Activated T-cell treated with anti-CD3 and anti-CD28 coated beads, Interleukin-2, amount 50 U/mL, for 24 hours (primary cell): ENCODE results near the gene TLL2.

Experiments used
- DNase-seq: peaks from one replicate; pipeline ENCODE4 v3.0.0-alpha.2; 2020
- H3K27ac Mint-ChIP-seq: 2 replicates; pipeline ENCODE4 v1.8.0; 2020; ENCODE audit warnings: mild to moderate bottlenecking, mixed read lengths
- H3K27me3 Mint-ChIP-seq: 2 replicates; pipeline ENCODE4 v1.8.0; 2020; ENCODE audit warnings: mixed read lengths
- H3K36me3 Mint-ChIP-seq: 2 replicates; pipeline ENCODE4 v1.8.0; 2020; ENCODE audit warnings: low read depth, mixed read lengths
- H3K4me1 Mint-ChIP-seq: 2 replicates; pipeline ENCODE4 v1.8.0; 2020; ENCODE audit warnings: low read depth, mixed read lengths
- H3K4me3 Mint-ChIP-seq: 2 replicates; pipeline ENCODE4 v1.8.0; 2020; ENCODE audit warnings: mild to moderate bottlenecking, moderate library complexity, mixed read lengths
- H3K9me3 Mint-ChIP-seq: 2 replicates; pipeline ENCODE4 v1.8.0; 2020; ENCODE audit warnings: mixed read lengths

The TLL2 gene

GRCh38 chr10:96439725-96440124 lies 74.0 kb downstream of the TLL2 start:
- Mint-ChIP-seq H3K4me3 (no peak overlapping the region), H3K4me1 (no peaks in the 10 kb centered on the region), H3K27me3 (peaks cover 17% of the 10 kb centered on the region), H3K27ac (no peak overlapping the region), H3K9me3 (peaks cover 4% of the 10 kb centered on the region), H3K36me3 (no peaks in the 10 kb centered on the region)
- no peak for DNase-seq

GRCh38 chr10:96436035-96436434 lies 77.7 kb downstream of the TLL2 start:
- H3K27ac Mint-ChIP-seq: no peak overlapping the region
- H3K4me3 Mint-ChIP-seq: no peak overlapping the region
- H3K4me1 Mint-ChIP-seq: no peaks in the 10 kb centered on the region
- no peak for DNase-seq
- H3K27me3 Mint-ChIP-seq: peaks cover 18% of the 10 kb centered on the region
- peaks cover 4% of the 10 kb centered on the region for H3K9me3 Mint-ChIP-seq
- H3K36me3 Mint-ChIP-seq: no peaks in the 10 kb centered on the region

GRCh38 chr10:96431211-96431970 lies 82.3 kb downstream of the TLL2 start:
- Mint-ChIP-seq H3K27me3 (peaks cover 29% of the 10 kb centered on the region), H3K4me1 (no peaks in the 10 kb centered on the region), H3K27ac (no peak overlapping the region), H3K9me3 (peaks cover 4% of the 10 kb centered on the region), H3K36me3 (no peaks in the 10 kb centered on the region), H3K4me3 (no peak overlapping the region)
- DNase-seq: no peak

- Mint-ChIP-seq H3K9me3 (no peaks in the 10 kb centered on the region), H3K4me3 (no peak overlapping the region), H3K27me3 (peaks cover 33% of the 10 kb centered on the region)
Measured at GRCh38 chr10:96427291-96427690, 86.4 kb downstream of the TLL2 start.

DNA sequence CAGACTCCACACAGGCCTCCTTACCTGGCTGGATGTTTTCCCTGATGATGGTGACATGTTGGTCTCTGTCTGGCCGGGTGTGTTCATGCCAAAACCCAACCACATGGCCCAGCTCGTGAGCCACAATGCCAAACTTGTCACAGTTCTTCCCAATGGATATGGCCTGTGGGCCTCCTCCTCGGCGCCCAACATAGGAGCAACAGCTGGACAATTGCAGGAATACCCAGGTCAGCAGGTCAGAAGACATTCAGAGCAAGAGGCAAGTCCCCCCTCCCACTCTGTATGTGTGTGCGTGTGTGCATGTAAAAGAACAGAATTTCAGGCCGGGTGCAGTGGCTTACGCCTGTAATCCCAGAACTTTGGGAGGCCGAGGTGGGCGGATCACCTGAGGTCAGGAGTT lies 91.2 kb downstream of the TLL2 start:
- Mint-ChIP-seq H3K27me3 (peaks cover 17% of the 10 kb centered on the region), H3K9me3 (no peaks in the 10 kb centered on the region)

More at GRCh38 chr10:96427291-96427690, 86.4 kb downstream of the TLL2 start:
- Mint-ChIP-seq H3K27ac (no peak overlapping the region), H3K36me3 (no peaks in the 10 kb centered on the region), H3K4me1 (no peaks in the 10 kb centered on the region)
- DNase-seq: no peak

GRCh38 chr10:96421995-96422394 lies 91.7 kb downstream of the TLL2 start:
- H3K4me3 Mint-ChIP-seq: no peak overlapping the region
- H3K27me3 Mint-ChIP-seq: peaks cover 13% of the 10 kb centered on the region
- no peaks in the 10 kb centered on the region for H3K36me3 Mint-ChIP-seq
- DNase-seq: no peak
- no peak overlapping the region for H3K27ac Mint-ChIP-seq
- H3K9me3 Mint-ChIP-seq: no peaks in the 10 kb centered on the region
- no peaks in the 10 kb centered on the region for H3K4me1 Mint-ChIP-seq

More for the DNA sequence above, 91.2 kb downstream of the TLL2 start:
- H3K27ac Mint-ChIP-seq: no peak overlapping the region
- H3K4me3 Mint-ChIP-seq: no peak overlapping the region
- no peak for DNase-seq
- H3K4me1 Mint-ChIP-seq: no peaks in the 10 kb centered on the region
- H3K36me3 Mint-ChIP-seq: no peaks in the 10 kb centered on the region

DNA sequence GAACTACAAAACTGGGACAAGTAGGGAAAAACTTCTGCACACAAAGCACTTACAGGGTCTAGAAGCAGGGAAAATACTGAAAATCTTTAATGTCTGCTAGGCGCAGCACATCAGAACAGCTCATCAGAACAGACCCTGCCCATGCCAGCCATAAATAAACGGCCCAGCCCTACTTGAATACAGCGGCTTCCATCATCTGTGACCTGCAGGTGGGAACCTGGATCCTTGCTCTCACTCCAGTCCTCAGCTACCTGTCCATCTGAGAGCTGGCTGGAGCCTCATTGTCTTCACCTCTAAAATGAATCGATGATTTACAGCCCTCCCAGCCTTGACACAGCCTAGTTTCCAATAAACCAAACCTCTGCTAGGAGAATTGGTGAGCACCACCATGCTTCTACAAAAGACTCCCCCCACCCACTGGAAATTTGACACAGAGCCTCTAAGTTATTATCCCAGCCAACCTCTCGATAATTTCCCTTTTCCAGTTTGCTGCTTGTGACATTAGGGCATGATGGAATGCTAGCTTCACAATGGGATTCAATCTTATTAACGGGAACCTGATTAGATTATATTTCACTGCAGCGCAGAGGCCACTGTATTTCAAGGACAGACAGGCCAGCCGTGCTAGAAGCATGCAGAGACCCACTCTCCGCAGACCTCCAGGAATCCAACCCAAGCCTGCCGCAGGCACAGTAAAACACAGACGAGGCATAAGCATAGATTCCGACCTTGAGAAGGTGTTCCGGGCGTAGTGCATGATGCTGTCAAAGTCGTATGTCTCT lies 93.3 kb downstream of the TLL2 start:
- DNase-seq: no peak
- no peaks in the 10 kb centered on the region for H3K36me3 Mint-ChIP-seq
- H3K4me3 Mint-ChIP-seq: no peak overlapping the region
- H3K4me1 Mint-ChIP-seq: no peaks in the 10 kb centered on the region
- H3K9me3 Mint-ChIP-seq: no peaks in the 10 kb centered on the region
- H3K27me3 Mint-ChIP-seq: peaks cover 5% of the 10 kb centered on the region
- no peak overlapping the region for H3K27ac Mint-ChIP-seq

DNA sequence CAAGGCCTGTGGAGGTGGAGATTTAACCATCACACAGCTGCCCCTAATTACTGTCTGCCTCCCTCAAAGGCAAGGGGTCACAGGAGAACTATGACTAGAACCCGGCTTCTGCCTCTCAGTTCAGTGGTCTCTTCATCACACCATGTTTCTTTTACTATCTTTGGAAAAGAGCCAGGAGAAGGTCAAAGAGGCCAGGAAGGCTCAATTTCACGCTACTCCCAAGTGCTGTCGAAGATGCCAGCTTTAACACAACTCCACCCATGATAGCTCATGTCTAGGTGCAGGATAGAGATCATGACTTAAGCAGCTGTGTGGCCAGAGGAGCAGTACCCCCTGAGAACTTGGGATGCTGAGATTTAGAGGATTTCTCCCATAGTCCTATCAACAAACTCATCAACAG lies 94.4 kb downstream of the TLL2 start:
- H3K9me3 Mint-ChIP-seq: no peaks in the 10 kb centered on the region
- H3K36me3 Mint-ChIP-seq: no peaks in the 10 kb centered on the region
- H3K27me3 Mint-ChIP-seq: peaks cover 5% of the 10 kb centered on the region
- H3K4me3 Mint-ChIP-seq: no peak overlapping the region
- H3K4me1 Mint-ChIP-seq: no peaks in the 10 kb centered on the region
- no peak overlapping the region for H3K27ac Mint-ChIP-seq
- no peak for DNase-seq

GRCh38 chr10:96418582-96418981 lies 95.1 kb downstream of the TLL2 start:
- H3K4me3 Mint-ChIP-seq: no peak overlapping the region
- DNase-seq: no peak
- no peak overlapping the region for H3K27ac Mint-ChIP-seq
- H3K27me3 Mint-ChIP-seq: peaks cover 5% of the 10 kb centered on the region
- H3K9me3 Mint-ChIP-seq: no peaks in the 10 kb centered on the region
- H3K36me3 Mint-ChIP-seq: no peaks in the 10 kb centered on the region
- no peaks in the 10 kb centered on the region for H3K4me1 Mint-ChIP-seq

DNA sequence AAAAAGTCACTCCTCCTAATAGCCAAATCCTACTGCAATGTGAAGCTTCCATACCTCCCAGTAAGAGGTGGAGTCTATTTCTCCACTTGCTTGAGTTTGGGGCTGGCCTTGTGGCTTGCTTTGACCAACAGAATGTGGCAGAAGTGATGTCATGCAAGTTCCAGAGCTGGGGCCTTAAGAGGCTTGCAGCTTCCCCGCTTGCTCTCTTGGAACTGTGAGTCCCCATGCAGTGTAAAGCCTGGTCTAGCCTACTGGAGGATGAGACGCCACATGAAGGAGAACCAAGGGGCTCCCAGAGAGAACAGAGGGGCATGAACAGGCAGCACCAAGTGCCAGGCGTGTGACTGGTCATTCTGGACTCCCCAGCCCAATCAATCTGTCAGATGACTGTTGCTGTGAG lies 96.3 kb downstream of the TLL2 start:
- no peaks in the 10 kb centered on the region for H3K36me3 Mint-ChIP-seq
- H3K27me3 Mint-ChIP-seq: peaks cover 11% of the 10 kb centered on the region
- no peaks in the 10 kb centered on the region for H3K9me3 Mint-ChIP-seq
- no peak for DNase-seq
- H3K4me1 Mint-ChIP-seq: no peaks in the 10 kb centered on the region
- no peak overlapping the region for H3K4me3 Mint-ChIP-seq
- no peak overlapping the region for H3K27ac Mint-ChIP-seq

DNA sequence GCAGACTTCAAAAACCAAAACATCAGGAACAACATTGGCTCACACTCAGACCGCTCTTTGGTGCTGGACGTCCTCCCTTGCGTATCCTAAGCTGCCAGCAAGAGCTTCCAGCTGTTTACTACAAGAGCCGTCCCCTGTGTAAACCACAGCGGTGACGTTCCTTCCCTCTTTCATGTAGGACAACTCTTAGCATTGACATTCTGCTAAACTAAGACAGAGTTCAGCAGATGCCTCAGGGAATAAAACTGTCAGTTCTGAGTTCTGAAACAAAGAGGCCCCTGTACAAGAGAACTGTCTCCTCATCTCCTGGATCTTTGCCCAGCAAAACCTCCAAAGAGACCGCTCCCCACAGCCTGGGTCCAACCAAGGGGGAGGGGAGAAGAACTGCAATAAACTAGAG lies 97.1 kb downstream of the TLL2 start:
- Mint-ChIP-seq H3K36me3 (no peaks in the 10 kb centered on the region), H3K27me3 (peaks cover 16% of the 10 kb centered on the region), H3K4me3 (no peak overlapping the region), H3K9me3 (no peaks in the 10 kb centered on the region), H3K4me1 (no peaks in the 10 kb centered on the region), H3K27ac (no peak overlapping the region)
- no peak for DNase-seq

GRCh38 chr10:96415891-96416554 lies 97.7 kb downstream of the TLL2 start:
- DNase-seq: no peak
- Mint-ChIP-seq H3K4me1 (no peaks in the 10 kb centered on the region), H3K4me3 (no peak overlapping the region), H3K27me3 (peaks cover 18% of the 10 kb centered on the region), H3K36me3 (no peaks in the 10 kb centered on the region), H3K27ac (no peak overlapping the region), H3K9me3 (no peaks in the 10 kb centered on the region)

GRCh38 chr10:96415150-96415890 lies 98.4 kb downstream of the TLL2 start:
- Mint-ChIP-seq H3K4me1 (no peaks in the 10 kb centered on the region), H3K27ac (no peak overlapping the region), H3K36me3 (no peaks in the 10 kb centered on the region), H3K4me3 (no peak overlapping the region), H3K9me3 (no peaks in the 10 kb centered on the region), H3K27me3 (peaks cover 19% of the 10 kb centered on the region)
- no peak for DNase-seq

GRCh38 chr10:96414303-96414702 lies 99.4 kb downstream of the TLL2 start:
- Mint-ChIP-seq H3K9me3 (no peaks in the 10 kb centered on the region), H3K27ac (no peak overlapping the region), H3K4me3 (no peak overlapping the region), H3K4me1 (no peaks in the 10 kb centered on the region), H3K36me3 (no peaks in the 10 kb centered on the region), H3K27me3 (peaks cover 19% of the 10 kb centered on the region)
- DNase-seq: no peak
